ENCODE measurements around the gene COASY.

DNA sequence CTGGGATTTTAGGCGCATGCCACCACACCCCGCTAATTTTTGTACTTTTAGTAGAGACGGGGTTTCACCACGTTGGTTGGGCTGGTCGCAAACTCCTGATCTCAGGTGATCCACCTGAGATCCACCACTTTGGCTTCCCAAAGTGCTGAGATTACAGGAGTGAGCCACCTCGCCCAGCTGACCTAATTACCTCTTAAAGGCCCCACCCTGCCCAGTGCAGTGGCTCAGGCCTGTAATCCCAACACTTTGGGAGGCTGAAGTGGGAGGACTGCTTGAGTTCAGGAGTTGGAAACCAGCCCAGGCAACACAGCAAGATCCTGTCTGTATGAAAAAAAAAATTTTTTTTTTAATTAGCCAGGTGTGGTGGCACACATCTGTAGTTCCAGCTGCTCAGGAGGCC lies 2.9 kb upstream of the COASY start:
- TF ChIP-seq, protein P1, sequence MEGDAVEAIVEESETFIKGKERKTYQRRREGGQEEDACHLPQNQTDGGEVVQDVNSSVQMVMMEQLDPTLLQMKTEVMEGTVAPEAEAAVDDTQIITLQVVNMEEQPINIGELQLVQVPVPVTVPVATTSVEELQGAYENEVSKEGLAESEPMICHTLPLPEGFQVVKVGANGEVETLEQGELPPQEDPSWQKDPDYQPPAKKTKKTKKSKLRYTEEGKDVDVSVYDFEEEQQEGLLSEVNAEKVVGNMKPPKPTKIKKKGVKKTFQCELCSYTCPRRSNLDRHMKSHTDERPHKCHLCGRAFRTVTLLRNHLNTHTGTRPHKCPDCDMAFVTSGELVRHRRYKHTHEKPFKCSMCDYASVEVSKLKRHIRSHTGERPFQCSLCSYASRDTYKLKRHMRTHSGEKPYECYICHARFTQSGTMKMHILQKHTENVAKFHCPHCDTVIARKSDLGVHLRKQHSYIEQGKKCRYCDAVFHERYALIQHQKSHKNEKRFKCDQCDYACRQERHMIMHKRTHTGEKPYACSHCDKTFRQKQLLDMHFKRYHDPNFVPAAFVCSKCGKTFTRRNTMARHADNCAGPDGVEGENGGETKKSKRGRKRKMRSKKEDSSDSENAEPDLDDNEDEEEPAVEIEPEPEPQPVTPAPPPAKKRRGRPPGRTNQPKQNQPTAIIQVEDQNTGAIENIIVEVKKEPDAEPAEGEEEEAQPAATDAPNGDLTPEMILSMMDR (IDR thresholded peaks at IDR 0.05) = no peak
- no peak for TF ChIP-seq ZFX (IDR thresholded peaks at IDR 0.05; ENCODE audit: borderline replicate concordance)
